GM21528 (cell line): ENCODE results near the gene KDM5A.
"Not testable (repeated sequence)": the region's sequence is repeated elsewhere in the genome, so short reads cannot be mapped to it uniquely, and the experiment has no call there.

ENCODE experiments used
- ATAC-seq: cut with Tn5 transposase; IDR thresholded peaks from one replicate; pipeline ENCODE4 v1.9.1; 2021; ENCODE audit warnings: mild to moderate bottlenecking, moderate library complexity; ENCODE audit not compliant: unreplicated experiment, low FRiP score

Gene KDM5A

DNA sequence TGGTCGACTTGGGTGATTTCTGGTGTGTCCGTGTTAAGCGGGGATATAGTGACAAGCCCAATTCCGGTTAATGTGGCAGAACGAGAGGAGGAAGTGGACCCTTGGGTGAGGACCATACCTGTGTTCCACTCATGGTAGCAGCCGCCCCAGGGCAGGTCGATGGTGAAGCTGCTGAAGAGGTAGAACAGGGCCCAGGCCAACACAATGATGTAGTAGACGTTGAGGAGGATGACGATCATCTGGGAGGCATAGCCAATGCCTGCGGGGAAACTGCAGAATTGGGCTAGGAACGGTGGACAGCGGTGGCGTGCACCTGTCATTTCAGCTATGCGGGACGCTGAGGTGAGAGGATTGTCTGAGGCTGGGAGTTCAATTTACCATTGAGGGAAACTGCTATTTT is 146.6 kb downstream of the KDM5A start:
- no peak for ATAC-seq

DNA sequence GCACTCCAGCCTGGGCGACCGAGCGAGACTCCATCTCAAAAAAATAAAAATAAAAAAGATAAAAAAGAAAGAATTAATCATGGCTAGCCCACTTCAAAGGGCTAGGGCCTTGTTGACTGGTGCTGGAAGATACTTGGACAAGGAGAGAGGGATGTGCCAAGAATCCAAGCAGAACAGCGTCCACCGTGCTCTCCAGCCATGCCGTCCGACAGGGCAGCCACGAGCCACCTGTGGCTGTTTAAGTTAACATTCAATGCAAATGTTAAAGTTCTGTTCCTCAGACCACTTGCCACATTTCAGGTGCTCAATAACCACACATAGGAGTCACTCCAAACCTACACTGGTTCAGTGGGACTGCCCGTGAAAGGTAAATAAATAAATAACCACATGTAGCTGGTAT is 147.9 kb downstream of the KDM5A start:
- ATAC-seq = no peak

DNA sequence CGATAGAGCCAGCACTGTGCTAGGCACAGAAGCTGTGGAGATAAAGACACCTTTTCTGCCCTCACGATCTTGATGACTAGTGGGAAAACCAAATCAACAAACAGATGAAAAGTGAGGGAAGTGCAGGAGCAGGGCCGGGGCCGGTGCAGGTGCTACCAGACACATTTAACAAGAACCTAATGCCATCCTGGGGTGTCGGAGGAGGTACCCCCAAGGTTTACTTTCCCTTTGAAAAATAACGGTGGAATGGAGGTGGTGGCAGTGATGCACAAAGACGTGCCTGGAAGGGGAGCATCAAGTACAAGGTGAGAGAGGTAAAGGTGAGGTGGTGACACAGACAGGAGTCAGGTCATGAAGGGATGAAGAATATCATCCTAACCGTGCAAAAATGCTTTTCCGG is 148.6 kb downstream of the KDM5A start:
- ATAC-seq = no peak

DNA sequence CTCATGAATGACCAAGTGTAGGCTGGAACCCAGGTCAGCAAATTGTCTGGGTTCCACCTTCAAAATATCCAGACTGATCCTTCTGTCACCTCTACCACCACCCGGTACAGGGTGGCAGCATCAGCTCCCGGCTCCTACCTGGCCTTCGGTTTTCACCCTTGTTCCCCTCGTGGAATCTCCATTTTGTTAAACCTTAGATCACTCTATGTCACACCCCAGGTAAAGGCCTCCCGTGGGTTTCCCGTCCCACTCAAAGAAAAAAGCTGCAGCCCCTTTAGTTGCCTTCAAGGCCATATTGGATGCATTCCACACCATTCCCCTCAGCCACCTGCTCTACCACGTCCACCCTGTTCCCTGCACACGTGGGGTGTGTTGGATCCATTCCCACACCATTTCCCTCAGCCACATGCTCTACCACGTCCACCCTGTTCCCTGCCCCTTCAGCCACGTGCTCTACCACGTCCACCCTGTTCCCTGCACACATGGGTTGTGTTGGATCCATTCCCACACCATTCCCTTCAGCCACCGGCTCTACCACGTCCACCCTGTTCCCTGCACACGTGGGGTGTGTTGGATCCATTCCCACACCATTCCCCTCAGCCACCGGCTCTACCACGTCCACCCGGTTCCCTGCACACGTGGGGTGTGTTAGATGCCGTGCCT is 150.3 kb downstream of the KDM5A start:
- ATAC-seq = no peak

DNA sequence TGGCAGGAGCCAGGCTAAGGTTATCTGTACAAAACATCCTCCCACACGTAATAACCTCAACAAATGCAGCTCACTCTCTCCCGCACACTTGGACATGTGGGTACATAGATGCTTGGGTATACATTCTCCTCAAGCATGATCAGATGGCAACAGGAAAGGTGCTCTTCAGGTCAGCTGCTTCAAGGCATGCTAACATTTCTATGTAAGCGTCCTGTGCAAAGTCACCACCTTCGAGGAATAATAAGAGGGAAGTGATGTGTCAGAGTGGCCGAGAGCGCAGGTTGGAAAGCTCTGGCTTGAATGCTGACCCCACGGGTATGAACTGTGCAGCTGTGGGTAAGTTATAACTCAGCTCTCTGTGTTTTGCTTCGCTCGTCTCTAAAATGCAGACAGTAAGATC is 151.0 kb downstream of the KDM5A start:
- no peak for ATAC-seq

DNA sequence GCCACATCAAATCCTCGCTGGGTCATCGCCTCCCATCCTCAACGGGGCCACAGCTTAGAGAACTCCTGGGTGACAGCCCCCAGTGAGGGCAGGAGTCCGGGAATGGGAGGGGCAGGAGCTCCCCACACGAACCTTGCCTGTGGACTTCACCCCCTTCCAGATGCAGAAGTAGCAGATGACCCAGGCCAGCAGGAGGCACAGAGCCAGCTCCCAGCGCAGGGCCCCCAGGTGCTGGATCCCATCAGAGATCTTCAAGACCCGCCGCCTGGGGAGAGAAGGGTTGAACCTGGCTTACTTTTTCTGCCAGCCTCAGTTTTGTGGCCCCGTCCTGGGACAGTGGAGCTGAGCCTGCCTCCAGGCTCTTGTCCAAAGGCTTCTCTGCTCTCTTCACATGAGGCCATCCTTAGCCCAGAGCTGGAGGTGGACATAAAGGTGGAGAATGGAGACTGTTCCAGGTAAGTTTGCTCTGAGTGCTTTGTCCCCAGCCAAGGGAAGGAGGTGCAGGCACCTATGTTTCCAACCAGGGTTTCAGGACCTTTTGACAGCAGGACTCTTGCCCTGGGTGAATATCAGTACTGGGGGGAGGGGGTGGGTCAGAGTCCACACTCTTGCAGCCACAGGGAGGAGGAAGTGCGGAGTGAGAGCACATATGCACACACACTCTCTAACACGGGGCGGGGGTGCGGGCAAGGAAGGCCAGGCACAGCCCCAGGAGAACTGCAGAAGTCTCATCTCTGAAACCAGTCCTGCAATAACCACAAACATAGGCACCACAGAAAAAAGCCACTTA is 151.9 kb downstream of the KDM5A start:
- ATAC-seq = no peak

DNA sequence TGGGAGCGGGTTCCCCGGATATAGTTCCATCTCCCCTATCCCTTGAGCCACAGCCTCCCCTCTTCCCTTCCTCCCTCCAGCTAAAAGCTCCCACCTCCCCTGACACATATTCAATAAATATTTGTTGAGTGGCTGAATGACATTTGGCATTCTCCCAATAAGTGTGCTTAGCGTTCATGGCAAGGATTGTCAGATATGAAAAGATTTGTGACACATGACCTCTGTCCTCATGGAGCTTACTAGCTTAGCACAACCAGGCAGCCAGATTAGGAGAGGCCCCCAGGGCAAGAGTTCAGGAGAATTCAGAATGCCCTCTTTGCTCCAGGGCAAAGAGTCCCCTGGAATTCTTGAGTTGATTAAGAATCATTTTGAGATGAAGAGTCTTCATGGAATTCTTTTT is 152.7 kb downstream of the KDM5A start:
- ATAC-seq = no peak

DNA sequence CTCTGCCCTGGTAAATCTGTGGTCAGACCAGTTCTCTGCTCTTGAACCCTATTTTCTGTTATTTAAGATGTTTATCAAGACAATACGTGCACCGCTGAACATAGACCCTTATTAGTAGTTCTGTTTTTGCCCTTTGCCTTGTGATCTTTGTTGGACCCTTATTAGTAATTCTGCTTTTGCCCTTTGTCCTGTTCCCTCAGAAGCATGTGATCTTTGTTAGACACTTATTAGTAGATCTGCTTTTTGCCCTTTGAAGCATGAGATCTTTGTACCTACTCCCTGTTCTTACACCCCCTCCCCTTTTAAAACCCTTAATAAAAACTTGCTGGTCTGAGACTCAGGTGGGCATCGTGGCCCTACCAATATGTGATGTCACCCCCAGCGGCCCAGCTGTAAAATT is 153.2 kb downstream of the KDM5A start:
- not testable (repeated sequence) for ATAC-seq

DNA sequence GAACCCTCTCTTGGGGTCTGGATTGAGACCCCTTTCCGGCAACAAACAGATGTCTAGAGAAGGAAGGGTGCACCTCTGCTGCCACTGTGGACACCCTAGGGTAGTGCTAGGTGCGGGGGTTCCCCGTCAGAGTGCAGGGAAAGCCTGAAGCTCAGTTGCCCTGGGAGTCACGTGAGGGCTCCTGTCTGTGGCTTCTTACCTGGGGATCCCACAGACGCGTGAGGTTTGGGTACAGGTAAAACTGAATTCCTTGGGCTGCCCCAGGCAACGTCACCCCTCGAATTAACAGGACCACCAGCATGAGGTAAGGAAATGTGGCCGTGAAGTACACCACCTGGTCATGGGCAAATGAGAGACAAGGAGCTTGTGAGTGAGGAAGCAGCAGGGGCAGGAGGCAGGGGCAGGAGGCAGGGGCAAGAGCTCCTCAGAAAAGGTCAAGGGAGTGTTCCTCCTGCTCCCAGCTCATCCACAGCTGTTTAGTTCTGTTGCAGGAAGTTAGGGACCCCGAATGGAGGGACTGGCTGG is 154.2 kb downstream of the KDM5A start:
- ATAC-seq = no peak

DNA sequence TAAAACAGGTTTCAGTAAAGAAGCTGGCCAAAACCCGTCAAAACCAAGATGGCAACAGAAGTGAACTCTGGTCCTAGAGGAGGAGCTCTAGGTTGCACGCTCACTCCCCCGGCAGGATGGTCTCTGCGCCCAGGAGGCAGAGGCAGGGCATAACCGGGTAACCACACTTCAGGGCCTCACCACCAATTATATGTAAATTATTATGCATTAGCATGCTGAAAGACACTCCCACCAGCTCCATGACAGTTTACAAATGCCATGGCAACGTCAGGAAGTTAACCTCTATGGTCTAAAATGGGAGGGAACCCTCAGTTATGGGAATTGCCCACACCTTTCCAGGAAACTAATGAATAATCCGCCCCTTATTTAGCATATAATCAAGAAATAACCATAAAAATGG is 155.1 kb downstream of the KDM5A start:
- ATAC-seq = no peak

DNA sequence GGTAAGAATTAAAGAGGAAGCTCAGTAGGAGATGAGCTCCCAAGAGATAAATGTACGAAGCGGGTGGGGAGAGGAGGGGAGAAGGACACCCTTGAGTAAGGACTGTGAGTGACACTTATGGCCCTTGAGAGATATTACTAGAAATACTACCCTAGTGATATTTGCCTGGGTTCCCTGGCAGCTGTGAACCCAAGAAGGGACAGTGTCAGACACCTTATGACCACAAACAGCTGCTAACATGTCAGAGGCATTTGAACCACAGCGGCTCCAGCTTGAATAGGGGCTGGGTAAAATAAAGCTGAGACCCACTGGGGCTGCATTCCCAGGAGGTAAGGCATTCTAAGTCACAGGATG is 155.5 kb downstream of the KDM5A start:
- ATAC-seq = no peak

DNA sequence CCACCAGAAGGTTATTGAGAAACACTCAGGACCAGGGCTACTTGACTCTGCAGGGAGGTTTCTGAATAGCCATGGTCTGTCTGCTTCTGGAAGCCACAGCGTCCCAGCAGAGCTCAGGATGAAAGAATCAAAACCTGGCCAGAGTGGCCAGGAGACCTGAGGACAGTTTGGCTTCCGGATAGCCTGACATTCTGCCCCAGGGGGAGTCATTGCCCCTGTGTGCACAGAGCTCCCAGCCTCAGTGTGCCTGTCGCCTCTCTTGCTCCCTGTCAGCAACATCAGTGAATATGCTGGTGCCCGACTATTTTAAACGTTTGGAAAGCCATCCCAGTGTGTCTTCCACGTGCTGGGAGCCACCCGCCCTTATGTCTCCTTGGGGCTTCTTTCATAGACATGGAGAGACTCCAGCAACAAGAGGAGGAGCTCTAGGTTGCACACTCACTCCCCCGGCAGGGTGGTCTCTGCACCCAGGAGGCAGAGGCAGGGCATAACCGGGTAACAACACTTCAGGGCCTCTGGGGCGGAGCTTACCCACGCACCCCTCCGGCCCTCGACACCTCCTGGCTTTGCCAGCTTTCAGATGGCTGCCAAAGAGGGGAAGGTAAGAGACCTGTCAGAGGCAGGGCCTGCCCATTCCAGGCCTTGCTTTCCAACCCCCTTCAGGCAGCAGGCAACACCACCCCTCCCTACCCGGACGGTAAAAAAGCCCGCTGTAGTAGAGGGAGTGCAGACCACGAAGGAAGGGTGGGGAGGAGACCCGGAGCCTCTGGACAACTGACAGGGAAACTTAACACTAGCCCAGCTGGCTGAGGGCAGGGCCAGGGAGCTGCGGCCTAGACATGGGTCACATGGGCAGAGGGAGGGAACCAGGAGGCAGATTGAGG is 156.1 kb downstream of the KDM5A start:
- ATAC-seq = no peak

DNA sequence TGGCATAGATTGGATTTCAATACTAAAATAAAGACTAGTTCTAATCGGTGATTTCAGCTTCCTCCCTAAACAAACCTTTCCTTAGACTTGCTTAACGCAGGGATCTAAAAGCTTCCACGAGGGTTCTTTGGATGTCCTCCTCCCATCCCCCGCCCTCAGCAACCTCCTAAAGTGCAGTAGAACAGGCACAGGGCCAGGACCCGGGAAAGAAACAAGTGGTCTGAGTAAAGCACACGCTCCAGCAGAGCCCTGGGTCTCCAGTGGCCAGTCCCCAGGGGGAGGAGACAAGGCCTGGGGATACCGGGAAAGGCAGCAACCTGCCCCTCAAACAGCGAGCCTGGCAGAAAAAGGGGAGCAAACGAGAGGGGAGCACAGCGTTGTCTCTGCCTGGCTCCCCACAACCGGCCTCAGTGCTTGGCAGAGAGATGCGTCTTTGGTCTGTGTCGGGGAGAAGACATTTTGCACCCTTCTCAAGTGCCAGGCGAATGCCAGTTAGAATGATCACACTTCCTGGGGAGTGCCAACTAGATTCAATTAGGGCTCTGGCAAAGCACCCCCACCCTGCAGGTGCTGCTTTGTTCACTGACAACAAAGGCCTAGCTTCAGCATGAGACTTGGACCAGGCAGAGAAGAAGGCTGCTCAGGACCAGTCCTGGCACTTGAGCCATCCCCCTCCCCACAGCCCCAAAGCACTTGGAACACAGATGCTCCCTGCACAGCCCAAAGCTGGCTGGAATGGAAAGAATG is 158.0 kb downstream of the KDM5A start:
- ATAC-seq = no peak
